Retinal pigment epithelial cell (primary cell): Measurements from ENCODE around the gene OR2T3.
"Not testable (repeated sequence)": the region's sequence is repeated elsewhere in the genome, so short reads cannot be mapped to it uniquely, and the experiment has no call there.

Experiments used
- DNase-seq: peaks from one replicate; pipeline ENCODE4 v3.0.0-alpha.2; 2010; ENCODE audit warnings: low read depth
- H3K4me3 ChIP-seq: 2 replicates; pipeline ENCODE4 v1.5.1; 2011; ENCODE audit warnings: mild to moderate bottlenecking, low read length, control low read depth, moderate library complexity
- TF ChIP-seq, protein P1 (sequence below): conservative IDR thresholded peaks from 2 replicates; pipeline ENCODE4 v1.5.1; 2011; ENCODE audit warnings: low read depth, low read length, control low read depth, inconsistent platforms

Gene OR2T3

DNA sequence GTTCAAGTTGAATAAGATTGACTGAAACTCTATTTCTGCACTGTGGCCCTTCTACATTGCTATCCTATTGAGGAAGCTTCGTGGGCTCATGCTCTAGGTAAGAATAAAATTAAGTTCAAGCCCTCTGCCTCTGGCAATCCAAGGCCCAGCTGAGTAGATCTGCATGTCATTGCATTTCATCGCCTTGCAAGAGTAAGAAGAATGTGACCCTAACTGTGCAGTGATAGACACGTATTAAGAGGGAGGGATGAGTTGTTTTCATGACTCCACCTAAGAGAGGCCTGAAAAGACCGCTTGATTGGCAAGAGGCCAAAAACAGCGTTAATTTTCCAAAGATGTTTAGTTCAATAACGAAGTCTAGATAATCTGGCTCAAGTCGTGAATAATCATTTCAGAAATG lies 14.0 kb upstream of the OR2T3 start:
- not testable (repeated sequence) for H3K4me3 ChIP-seq, DNase-seq

DNA sequence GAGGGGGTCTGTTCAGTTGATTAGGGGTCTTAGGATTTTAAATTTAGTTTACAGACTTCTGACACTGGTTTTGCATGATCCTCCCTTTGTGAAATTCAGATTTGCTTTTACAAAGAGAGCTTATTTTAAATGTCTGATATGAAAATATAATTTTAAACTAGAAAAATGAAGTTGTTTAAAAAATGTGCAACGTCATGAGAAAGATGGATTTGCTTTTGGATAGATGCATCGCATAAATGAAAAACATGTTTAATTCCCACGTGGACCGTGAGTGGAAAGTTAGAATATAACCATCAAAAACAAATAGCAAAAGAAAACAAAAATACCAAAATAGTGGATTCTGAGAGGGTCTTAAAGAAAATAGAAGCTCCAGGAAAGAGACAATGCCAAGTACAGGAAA lies 2.0 kb upstream of the OR2T3 start:
- DNase-seq, result no peak
- no peak overlapping the region for H3K4me3 ChIP-seq
- TF ChIP-seq, protein P1, sequence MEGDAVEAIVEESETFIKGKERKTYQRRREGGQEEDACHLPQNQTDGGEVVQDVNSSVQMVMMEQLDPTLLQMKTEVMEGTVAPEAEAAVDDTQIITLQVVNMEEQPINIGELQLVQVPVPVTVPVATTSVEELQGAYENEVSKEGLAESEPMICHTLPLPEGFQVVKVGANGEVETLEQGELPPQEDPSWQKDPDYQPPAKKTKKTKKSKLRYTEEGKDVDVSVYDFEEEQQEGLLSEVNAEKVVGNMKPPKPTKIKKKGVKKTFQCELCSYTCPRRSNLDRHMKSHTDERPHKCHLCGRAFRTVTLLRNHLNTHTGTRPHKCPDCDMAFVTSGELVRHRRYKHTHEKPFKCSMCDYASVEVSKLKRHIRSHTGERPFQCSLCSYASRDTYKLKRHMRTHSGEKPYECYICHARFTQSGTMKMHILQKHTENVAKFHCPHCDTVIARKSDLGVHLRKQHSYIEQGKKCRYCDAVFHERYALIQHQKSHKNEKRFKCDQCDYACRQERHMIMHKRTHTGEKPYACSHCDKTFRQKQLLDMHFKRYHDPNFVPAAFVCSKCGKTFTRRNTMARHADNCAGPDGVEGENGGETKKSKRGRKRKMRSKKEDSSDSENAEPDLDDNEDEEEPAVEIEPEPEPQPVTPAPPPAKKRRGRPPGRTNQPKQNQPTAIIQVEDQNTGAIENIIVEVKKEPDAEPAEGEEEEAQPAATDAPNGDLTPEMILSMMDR, result no peak

DNA sequence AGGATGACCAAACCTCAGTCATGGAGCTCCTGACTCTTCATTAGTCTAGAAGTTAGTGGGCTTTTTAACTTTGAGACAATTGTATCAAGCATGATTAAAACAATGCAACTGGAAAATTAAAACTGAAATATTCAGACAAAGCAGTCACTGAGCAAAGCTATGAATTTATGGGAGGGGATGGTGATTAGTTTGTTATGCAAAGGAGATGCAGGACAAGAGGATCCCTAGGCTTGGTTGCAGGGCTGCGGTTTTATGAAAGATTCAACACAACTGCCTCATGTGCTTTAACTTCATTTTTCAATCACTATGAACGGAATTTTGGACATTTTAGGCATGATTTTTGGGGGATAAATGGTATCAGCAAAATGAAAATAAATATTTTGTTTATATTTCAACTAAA lies 1.0 kb upstream of the OR2T3 start:
- DNase-seq, H3K4me3 ChIP-seq: not testable (repeated sequence)

GRCh38 chr1:248475660-248476059 lies 2.5 kb downstream of the OR2T3 start:
- DNase-seq, H3K4me3 ChIP-seq: not testable (repeated sequence)

DNA sequence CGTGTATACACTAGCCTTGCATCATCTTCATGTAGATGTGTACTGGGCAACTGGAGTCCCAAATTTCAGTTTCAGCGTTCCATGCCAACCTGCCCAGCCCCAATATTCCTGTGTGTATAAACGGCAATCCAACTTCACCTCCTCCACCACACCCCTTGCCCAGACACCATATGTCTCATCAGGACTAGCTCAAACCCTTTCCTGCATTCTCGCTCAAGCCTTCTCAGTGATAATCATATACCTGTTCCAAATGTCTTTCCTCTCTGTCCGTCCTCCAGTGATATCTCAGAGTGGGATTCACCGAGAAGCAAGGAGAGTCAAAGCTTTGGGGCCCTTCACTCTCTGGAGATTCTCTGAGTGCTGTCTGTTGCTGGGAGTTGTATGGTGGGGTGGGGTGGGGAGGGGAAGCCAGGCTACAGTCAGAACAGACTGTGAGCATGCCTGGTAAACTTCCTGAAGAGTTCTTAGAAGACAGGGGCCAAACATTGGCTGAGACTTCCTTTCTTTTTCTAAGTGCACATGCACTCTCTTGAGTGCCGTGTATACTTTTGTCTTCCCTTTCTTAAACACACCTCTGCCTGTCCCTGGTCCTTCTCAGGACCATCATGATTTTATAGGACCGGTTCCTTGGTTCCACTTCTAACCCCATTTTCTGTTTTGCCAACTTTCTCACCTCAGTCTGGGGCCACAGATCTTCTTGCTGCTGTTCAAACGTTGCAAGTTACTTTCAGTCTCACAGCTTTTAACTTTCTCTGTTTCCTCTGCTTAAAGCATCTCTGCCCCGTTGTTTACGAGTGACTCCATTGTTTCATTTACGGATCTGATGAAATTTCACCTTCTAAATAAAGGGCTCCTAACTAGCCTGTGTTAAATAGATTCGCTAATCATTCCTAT lies 8.8 kb downstream of the OR2T3 start:
- not testable (repeated sequence) for H3K4me3 ChIP-seq, DNase-seq

GRCh38 chr1:248488289-248488688 lies 15.1 kb downstream of the OR2T3 start, which contains the start of gene OR2T5:
TSS of gene OR2T5 (plus strand) at chr1:248488589. CDS start at chr1:248488589, 0 bp downstream.
- H3K4me3 ChIP-seq, DNase-seq: not testable (repeated sequence)

GRCh38 chr1:248496661-248497060 lies 23.5 kb downstream of the OR2T3 start:
- DNase-seq, H3K4me3 ChIP-seq: not testable (repeated sequence)

DNA sequence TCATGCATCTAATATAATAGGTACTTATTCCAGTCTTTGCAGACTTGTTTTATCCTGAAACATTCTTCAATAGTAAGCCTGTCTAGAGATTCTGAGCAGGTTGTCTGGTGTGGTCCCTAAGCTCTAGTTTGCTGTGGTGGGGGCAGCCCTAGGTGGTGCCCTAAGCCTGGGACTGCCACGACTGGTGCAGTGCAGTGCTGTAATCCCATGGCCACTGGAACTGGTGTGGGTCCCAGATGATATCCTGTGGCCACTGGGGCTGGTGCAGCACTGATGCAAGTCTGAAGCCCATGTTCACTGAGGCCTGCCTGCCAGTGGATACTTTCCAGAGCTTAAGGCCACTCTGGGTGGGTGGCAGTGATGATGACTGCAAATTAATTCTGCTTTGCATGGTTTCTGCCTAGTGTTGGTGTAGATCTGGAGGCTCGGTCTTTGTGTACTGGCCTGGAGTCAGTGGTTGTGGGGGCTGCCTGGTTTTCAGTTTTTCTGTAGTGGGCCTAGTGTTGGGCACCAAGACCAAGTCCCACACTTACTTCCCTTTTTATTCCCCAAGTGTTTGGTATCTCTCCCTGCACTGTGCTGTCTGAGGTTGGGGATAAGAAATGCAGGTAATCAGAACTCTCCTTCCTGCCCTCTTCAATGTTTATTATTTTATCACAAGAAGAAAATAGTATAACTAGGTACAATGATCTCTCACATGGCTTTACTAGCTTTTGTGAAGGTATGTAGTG lies 27.3 kb downstream of the OR2T3 start:
- not testable (repeated sequence) for H3K4me3 ChIP-seq, DNase-seq

DNA sequence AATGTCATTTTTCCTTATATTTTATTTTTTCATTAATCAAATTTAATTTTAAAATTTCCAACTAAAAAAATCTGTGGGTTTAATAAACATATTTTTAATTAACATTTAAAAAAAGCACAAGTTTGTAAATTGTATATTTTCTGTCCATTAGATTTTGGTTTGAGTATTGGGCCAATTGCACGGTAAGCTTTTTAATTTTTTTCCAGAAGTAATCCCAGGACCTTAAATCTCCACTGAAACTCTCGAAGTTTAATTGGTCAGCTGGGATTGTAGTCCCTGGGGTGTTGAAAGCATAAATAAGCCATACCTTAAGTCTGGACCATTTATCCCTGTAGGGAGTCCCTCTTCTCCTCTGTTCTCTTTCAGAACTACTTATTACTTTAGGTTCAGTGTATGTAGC lies 34.6 kb downstream of the OR2T3 start, which contains the start of gene OR2G6:
Gene OR2G6, plus strand, starts transcription at position 301 of the 400 bp plus-strand sequence. CDS start 13,574 bp downstream, outside the sequence.
- not testable (repeated sequence) for H3K4me3 ChIP-seq, DNase-seq

DNA sequence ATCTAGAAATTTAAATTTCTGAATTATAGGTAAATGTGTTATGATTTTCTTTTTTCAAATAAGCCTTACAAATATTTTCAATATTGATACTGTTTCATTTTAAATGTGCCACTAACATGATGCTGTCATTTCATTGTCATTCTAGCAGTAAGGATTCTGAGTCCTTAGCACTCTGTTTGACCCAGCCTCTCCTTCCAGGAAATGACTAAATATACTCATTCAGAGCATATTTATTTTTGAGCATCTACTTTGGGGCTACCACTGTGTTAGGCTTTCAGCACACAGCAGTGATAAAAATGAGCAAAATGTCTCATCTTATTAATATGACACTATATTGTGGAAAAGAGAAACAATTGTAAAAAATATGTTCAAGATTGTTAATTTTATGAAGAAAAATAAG lies 37.1 kb downstream of the OR2T3 start:
- DNase-seq, H3K4me3 ChIP-seq: not testable (repeated sequence)

GRCh38 chr1:248521856-248522255 lies 48.7 kb downstream of the OR2T3 start:
- no peak overlapping the region for H3K4me3 ChIP-seq
- DNase-seq, result no peak
- TF ChIP-seq, protein P1, result no peak
